ENCODE measurements around the gene SMIM29.

- no peak for TF ChIP-seq EZH2phosphoT487 (conservative IDR thresholded peaks at IDR 0.05; ENCODE audit: low read length)
- no peak for TF ChIP-seq CTCF (IDR thresholded peaks at IDR 0.05; ENCODE audit: insufficient read depth, low read length, poor library complexity, severe bottlenecking)
Observed at GRCh38 chr6:34235307-34236130, 13.3 kb downstream of the SMIM29 start.
